HG03565 (cell line): ENCODE data around the gene SLC1A7.

ENCODE experiments used
- ATAC-seq: cut with Tn5 transposase; IDR thresholded peaks from one replicate; pipeline ENCODE4 v1.9.1; 2021; ENCODE audit warnings: mild to moderate bottlenecking, moderate library complexity; ENCODE audit not compliant: unreplicated experiment

The SLC1A7 gene

DNA sequence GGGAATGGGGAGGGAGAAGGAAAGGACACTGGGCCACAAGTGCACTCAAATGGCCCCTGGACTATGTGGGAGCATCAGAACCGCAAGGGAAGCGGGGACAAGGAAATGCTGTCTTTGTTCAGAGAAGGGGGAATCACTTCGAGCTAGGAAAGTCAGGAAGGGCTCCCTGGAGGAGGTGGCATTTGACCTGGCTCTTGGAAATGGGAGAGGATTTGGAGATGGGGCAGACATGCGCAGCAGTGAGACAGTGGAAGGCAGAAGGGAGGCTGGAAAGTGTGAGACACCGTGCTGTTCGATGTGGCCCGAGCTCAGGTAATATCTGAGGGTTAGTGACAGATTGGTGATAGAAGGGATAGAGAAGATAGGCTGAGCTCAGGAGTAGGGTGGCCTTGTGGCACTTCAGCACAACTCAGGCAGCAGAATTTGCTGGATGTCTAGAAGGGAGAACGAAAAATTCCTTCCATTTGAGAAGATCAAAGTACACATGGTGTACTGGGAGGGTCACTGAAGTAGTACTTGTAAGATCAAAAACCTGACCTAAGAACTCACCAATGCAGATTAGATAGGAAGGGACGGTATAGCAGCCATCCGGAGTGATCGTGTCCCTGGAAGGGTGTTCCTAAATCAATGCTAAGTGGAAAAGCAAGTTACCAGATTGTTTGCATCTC is 25.4 kb downstream of the SLC1A7 start:
- ATAC-seq = no peak

DNA sequence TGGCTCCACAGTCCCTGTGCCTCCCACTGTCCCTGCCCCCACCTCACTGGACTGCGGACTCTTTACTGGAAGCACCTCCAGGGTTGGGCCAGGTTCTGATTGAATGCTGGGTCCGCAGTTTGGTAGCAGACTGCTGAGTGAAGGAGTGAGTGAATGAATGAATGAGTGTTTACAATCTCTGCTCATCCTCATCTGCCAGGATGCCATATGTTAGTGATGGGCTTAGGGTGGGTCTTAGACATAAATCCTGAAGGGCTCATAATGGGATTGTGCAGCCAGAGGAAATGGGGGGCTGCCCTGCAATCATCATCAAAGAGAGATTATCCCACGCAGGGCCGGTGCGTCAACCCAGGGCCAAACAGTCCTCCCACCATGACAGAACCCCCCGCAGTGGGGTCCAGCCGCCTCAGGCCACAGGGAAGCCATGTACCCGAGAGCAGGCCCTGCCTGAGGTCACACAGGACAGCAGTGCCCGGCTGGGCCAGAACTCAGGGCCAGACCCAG is 26.1 kb downstream of the SLC1A7 start:
- ATAC-seq = no peak

DNA sequence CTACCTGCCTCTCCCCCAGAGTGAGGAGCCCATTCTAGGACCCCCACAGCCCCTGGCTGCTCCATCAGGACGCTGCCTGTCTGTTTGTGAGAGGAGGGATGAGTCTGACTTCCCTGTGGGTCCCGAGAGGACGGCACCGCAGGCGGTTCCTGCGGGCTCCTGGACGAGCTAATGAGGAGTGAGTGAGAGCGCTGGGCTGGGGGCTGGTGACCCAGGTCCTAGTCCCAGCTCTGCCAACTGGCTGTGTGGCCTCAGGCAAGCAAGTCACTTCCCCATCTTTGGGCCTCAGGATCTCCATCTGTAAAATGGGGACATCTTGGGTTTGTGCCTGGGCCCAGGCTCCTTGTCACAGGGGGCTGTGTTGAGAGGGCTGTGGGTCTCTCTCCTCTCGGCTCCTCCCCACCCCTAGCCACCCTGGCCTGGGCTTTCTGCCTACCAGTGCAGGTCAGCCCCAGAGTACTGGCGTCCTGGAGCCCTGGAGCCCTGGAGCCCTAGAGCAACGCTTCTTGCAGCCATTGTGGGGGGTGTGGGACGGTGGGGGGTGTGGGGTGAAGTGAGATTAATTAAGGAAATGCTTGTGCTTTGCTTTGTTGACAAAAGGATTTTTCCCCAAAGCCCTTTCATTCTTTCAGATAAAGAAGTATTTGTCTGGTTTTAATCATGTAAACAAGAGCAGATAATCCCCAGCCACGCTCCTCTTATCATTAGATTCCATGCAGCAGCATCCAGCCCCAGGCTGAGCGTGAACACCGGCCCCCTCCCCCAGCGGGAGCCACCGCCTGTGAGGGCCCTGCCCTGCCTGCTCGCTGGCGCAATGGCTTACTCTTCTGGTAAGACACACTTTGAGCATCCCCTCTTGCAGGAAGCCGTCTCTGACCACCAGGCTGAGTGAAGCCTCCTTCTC is 26.8 kb downstream of the SLC1A7 start:
- no peak for ATAC-seq

DNA sequence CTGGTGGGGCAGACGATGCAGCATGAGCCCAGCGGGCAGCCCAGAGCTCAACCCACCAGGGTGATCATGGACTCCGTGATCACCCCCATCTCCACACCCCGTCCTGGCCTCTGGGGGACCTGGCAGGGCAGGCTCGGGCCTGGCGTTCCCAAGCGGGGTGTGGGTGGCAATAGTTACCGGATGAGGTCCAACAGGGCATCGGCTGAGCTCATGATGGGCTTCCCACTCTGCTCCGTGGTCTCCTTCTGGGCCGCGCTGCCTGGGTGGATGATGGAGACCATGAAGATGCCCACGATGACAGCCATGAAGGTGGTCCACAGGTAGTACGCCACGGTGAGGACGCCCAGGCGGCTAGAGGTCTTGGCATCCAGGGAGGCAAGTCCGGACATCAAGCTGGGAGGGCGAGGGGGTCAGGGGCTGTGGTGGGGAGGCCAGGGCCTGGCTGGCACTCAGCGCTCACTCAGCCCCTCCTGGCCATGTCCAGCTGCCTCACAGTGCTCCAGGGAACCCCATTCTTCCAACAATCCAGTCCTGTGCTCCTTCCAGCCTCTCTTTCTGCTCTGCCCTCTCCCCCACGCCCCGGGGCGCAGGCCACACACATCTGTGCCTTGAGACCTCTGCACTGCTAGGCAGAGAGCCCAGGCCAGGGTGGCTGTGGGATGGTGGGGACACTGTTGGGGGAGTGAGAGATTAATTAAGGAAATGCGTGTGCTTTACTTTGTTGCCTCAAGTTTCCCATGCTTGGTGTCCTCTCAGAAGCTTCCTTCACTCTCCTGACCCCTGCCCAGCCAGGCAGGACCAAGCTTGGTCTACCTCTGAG is 27.6 kb downstream of the SLC1A7 start:
- no peak for ATAC-seq

DNA sequence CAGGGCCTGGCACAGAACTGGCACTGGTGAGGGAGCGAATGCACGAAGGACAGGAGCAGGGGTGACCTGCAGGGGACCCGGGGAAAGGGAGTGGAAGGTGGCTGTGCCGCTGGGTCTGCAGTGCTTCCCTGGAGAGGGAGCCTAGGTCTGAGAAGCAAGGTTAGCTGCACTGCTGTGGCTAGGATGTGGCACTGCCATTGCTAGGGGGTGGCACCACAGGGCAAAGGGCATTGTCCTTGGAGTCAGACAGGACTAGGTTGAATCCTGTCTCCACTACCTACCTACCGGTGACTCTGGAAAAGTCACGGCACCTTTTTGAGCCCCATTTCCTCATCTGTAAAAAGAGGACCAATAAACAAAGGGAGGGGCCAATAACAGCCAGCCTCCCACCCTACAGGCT is 28.3 kb downstream of the SLC1A7 start:
- no peak for ATAC-seq

DNA sequence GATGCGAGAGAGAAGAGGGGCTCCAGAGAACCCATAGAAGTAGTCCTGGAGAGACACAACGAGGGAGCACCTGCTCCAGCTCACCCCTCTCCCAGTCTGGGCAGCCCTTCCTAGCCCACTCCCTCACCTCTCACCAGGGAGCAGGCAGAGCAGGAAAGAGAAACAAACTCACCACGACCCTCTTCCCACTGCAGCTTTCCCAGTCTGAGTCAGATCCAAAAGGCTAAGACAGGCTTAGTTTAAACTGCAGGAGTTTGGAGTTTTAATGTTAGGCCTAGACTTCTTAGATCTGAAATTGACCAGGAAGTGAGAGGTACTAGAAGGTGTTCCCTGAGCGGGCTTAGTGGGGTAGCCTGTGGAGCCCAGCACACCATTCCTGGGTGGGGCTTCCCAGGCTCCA is 29.6 kb downstream of the SLC1A7 start:
- no peak for ATAC-seq

DNA sequence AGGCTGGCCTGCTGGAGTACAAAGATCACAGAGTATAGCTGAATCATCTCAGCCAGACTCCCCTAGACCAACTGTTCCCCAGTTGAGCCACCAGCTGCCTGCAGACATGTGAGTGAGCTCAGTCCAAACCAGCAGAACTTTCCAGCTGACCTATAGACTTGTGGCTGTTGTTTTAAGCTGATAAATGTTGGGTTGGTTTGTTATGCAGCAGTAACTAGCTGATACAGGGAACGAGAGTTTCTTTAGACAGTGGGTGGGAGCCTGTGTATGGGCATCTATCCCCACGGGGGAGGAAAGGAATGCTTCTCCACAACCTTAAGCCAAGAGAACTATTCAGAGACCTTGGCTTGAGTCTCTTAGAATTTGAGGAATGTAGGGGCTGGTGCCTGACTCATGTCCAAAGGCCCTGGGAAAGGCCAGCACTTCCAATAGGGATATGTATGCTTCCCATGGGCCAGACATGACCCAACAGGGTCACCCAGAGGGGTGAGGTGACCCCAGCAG is 30.1 kb downstream of the SLC1A7 start:
- no peak for ATAC-seq

DNA sequence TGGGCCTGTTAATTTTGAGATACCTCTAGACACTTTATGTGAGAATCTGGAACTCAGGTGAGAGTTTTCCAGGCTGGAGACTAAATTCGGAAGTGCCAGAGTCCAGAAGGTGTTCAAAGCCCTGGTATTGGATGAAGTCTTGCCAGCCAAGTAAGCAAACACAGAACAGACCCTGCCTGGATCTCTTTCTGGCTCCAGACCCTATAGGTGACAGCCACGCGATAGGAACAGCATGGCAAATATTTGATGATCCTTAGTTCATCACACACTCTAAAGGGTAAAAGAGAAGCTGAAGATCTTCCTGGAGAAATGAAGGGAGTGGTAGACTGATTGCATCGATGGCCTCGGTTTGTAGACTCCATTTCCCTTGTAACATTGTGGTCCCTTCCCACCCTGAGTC is 30.7 kb downstream of the SLC1A7 start:
- no peak for ATAC-seq

DNA sequence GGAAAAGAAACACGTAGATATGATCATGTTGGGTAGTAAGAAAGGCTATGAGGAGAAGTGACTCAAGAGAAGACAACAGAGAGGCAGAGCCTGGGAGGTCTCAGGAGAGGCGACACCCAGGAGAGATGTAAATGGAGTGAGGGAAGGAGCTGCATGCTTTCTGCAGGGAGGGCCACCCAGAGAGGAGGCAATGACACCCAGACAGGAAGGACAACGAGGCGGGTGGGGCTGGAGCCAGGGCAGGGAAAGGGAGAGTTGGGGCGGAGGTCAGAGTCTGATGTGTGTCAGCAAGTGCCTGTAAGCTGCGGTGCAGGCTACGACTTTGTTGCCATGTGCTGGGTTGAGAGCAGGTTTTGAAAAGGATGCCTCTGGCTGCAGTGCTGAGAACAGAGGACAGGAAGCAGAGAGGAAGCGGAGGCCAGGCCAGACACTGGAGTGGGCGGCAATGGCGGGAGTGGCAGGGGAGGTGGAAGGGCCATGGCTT is 31.3 kb downstream of the SLC1A7 start:
- ATAC-seq = no peak

DNA sequence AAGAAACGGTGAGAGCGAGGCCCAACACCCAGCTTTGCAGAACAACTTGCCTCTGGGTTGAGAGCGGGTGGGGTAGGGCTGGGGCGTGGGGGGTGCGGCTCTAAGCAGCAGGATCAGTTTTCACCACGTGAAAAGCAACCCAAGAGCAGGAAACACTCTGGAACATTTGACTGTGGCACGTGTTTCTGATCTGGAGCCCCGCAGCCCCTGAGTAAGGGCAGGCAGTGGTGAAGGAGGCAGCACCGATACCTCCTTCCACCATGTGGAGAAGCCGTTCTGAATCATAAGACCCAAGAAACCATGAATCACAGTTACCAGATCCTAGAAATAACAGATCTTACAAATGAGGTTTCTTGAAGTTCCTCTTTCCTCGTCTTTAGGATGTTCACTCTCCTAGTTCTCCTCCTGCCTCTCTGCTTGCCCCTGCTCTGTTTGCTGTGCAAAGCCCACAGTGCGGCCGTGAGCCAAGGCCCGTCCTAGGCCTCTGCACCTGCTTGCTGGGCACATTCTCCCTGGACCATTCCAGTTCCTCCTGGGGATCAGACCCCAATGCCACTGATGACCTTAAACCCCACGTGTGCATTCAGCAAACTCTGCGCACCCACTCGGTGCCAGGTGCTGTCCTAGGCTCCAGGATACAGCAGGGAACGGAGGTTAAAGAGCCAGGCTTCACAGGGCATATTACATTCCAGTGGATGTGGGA is 31.9 kb downstream of the SLC1A7 start:
- no peak for ATAC-seq

DNA sequence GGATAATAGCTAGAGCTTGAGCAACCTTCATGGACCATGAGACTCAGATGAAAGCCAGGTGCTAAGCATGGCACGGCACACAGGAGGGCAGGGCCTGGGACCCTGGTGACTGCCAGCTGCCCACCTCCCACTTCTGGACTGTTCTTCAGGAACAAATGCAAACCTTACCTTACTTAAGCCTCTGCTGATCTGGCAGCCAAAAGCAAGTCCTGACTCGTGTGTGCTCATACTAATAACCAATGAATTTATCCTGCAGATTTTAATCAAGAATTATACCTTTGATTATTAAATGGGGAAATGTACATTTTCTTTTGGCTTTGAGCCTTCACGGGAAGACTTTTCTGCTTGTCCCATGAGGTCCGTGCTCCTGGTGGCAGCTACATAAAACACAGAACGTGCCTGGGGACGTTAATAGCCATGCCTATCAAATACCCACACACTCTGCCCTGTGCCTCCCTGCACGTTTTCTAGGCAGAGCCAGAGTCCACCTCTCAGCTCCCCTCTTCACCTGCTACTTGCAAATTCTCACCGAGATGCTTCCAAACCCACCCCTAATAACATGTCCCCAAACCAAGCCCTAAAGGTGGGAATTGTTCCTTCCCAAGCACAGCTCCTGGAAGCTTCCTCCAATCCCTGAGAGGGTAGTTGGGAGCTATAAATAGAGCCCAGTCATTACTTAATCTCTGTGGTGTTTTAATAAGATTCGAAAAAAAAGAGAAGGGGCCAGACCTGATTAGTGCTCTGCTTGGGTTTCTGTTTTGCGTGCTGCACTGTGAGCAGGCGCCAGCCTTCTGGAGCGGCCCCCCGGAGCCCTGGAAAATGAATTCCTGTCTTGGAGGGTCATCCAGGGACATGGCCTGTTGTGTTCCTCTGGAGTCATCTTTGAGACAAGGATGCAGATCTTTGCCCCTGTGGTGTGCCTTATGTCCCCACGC is 33.5 kb downstream of the SLC1A7 start:
- ATAC-seq = no peak

DNA sequence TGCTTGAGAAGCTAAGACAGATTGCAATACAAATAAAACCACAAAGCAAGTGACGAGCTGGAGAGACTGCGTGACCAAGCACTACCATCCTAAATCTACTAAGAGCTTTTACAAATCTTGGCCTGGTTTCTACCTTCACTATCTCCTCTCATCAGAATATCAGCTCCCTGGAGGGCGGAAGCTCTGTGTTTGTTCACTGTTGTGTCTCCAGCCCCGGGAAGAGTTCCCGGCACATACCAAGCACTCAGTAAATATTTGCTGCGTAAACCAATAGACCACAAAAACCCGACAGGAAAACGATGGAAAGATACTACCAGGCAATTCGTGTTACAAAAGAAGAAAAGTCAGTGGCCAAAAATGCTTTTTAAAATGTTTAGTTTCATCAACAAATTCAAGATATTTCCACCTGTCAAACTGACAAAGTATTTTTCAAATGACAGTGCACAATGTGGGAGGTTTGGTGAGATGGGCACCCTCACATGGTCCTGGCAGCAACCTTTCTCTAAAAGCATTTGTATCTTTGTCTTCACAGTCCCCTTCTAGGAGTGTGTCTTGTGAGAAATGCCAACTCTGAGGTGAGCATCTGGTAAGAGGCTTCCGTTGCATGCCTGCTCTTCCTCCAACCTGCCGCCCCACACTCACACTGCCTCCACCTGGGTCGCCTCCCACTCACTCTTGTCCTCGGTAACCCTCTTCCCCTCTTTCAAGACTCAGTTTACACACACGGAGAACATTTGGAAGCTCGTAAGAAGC is 34.7 kb downstream of the SLC1A7 start:
- no peak for ATAC-seq

DNA sequence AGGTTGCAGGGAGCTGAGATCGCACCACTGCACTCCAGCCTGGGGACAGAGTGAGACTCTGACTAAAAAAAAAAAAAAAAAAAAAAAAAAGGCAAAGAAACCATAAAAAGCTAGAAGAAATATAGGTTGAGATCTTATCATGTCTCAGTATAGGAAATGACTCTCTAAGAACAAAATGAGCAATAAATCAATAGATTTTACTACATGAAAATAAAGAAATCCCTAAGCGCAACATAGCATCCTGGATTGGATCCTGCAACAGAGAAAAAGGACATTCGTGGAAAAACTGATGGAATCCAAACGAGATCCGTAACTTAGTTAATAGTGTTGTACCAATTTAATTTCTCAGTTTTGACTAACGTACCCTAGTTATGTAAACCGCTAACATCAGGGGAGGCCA is 35.3 kb downstream of the SLC1A7 start:
- no peak for ATAC-seq

DNA sequence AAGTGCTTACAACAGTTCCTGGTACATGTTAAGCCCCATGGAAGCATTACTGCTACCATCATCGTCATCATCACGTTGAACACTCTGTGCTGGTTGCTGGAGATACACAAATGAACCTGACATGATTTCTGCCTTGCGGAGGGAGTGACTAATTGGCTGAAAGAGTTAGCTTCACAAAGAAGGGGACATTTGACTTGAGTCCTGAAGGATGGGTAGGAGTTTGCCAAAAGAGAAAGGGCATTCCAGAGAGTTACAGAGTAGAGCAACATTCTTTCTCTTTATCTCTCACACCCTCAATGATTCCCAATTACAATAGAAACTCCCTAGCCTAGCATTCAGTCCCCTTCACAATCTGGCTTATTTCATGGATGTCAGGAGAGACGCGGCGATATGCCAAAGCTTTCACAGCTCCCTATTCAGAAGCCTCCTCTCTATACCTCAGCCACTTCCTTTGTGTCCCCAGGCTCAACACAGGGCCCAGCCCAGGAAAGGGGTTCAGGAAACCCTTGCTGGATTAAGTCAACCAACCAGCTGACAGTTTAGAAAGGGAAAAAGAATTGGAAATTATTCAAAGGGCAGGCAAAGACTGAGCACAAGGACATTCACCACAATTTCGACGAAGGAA is 38.0 kb downstream of the SLC1A7 start:
- no peak for ATAC-seq

DNA sequence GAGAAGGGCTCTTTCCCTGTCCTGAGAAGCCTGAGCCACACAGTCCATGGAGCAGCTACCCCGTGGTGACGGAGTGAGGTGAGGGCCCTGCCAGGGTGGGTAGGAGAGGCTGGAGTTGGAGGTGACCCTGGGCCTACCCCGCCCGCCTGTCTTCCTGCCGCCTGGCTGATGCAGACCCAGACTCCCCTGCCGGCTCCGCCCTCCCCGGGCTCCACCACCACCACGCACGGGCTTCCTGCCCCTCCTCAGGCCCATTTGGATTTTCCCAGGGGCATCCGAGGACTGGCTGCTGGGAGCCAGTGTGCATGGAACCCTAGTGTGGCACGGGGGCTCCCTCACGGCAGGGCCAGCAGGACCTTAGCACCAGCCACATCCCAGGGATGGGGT is 47.9 kb downstream of the SLC1A7 start:
- no peak for ATAC-seq

DNA sequence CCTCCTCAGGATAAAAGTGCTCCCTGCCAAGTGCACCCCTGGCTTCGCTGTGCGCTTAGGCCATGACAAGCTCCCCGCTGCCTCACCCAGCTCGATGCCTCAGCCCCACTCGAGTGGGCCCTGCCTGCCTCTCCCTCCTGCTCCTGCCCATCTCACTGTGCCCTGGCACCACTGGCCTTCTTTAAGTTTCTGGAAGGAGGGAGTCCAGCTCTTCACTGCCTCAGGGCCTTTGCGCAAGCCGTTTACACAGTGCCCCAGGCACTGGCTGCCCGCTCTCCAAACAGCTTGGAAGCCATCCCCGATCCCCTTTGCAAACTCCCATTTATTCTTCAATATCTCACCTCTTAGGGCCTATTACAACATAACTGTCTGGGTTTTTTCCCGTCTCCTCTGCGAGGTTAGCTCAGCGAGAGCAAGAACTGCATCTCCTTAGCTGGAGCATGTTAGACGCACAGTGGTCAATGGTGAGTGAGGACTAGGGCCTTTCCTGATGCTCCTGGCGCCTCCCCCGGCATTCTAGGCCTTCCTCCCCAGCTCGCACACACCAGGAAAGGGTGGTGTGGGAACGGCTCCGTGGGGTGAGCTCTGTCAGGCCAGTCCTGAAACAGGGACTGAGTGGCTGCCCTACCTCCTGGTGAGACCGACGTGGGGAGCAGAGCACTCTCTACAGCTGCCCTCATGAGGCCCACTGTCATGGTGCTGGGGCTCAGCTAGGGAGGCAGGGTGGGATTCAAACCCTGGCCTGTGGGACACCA is 48.5 kb downstream of the SLC1A7 start:
- no peak for ATAC-seq

DNA sequence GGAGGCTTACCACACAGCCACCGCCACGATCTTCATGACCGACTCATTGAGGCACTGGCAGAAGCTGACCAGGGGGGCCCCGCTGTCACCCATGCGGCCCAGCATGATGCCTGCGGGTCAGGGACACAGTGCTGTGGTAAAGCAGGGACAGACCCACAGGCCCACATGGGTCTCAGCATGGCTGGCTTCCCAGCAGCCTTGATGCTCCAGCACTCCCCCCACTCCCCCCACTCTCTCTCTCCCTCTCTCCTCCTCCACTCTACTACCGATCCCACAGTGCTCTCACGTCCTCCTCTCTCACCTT is 49.0 kb downstream of the SLC1A7 start:
- no peak for ATAC-seq
